ENCODE measurements around the gene FIGNL2. TPM values are rescaled to one million over a fixed set of nuclear protein-coding genes. Genes with fewer than 3 reads are reported as not detected.

Gene FIGNL2
- total and polyA plus RNA-seq, 9 of the 15 experiments (the other 6 are each of a cell fraction or from before 2014, with no cell fraction given) = 0.01 TPM; not detected in 8

- TF ChIP-seq MTF1 (CRISPR knock-in tag; IDR thresholded peaks at IDR 0.05; ENCODE audit: borderline replicate concordance) (no peak), CXXC5 (CRISPR knock-in tag; IDR thresholded peaks at IDR 0.05) (peak; percentile 54; the same call in 1 of the 2 replicates), GATAD2A (IDR thresholded peaks at IDR 0.05) (no peak), ZNF830 (CRISPR knock-in tag; IDR thresholded peaks at IDR 0.05) (no peak), ZBTB8A (IDR thresholded peaks at IDR 0.05; ENCODE audit: partially characterized antibody) (no peak), TCF3 (CRISPR knock-in tag; IDR thresholded peaks at IDR 0.05) (no peak), ZNF551 (CRISPR knock-in tag; IDR thresholded peaks at IDR 0.05) (no peak), E2F6 (IDR thresholded peaks at IDR 0.05; ENCODE audit: borderline replicate concordance in 1 of 2, extremely low read depth in 1 of 2, insufficient read depth in 1 of 2, insufficient read length in 1 of 2, low read depth in 1 of 2, low read length in 1 of 2, poor library complexity in 1 of 2, severe bottlenecking in 1 of 2) (no peak), AFF1 (IDR thresholded peaks at IDR 0.05; ENCODE audit: low read depth in 1 of 2, partially characterized antibody in 2 of 2) (no peak), HCFC1 (IDR thresholded peaks at IDR 0.05; ENCODE audit: low read depth, low read length) (no peak), STAT5B (CRISPR knock-in tag; IDR thresholded peaks at IDR 0.05) (no peak), ADNP (tag; IDR thresholded peaks at IDR 0.05) (no peak)
Measured at GRCh38 chr12:51886021-51886710, 37.6 kb upstream of the FIGNL2 start (continued).

Measured in K562 (cell line).